Hematopoietic multipotent progenitor cell treated with erythropoietin and hydrocortisone succinate and interleukin-3 and kit ligand, for 15 days (in vitro differentiated cells): ENCODE measurements around the gene TFAP2E.

Source experiments
- DNase-seq: peaks from one replicate; pipeline ENCODE4 v3.0.0-alpha.2; 2015; ENCODE audit warnings: low spot score

The TFAP2E gene

GRCh38 chr1:35595684-35596083 lies 22.6 kb downstream of the TFAP2E start:
- DNase-seq: no peak

GRCh38 chr1:35597870-35598269 lies 24.8 kb downstream of the TFAP2E start:
- no peak for DNase-seq

DNA sequence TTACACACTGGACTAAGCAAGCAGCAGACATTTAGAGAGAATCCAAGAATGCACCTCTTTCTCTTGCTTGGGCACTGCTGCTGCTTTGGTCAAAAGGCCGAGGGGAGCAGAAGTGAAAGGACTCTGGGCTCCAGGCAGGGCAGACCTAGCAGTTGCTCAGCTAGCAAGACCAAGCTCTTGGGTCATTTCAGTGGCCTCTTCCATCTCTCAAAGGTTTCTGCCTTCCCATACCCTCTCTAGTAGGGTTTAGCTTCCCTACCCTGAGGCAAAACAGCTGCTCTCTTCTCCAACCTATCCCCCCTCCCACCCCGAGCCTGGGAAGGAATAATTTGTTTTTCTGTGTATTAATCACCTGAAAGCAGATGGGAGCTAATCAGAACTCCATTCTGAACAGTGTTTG lies 25.8 kb downstream of the TFAP2E start:
- DNase-seq: no peak

DNA sequence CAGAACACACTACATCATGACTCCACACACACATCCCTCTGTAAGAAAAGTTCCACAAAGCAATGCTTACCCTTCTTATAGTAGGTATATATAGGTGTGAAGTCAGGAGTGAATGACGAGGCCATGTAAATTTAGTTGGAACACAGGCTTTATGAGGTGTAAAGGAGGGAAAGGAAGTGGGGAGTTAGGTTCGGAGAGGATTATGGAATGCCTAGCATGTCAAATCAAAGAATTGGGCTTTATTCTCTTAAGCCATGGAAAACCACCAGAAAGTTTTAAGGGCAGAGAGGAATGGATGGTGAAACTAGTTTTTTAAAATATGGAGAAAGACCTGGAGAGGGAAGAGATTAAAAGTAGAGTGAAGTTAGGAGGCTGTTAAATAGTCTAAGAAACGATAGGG lies 26.3 kb downstream of the TFAP2E start:
- DNase-seq: no peak

GRCh38 chr1:35600593-35600992 lies 27.5 kb downstream of the TFAP2E start:
- DNase-seq: no peak

- no peak for DNase-seq
Measured at GRCh38 chr1:35603468-35603867, 30.4 kb downstream of the TFAP2E start.

DNA sequence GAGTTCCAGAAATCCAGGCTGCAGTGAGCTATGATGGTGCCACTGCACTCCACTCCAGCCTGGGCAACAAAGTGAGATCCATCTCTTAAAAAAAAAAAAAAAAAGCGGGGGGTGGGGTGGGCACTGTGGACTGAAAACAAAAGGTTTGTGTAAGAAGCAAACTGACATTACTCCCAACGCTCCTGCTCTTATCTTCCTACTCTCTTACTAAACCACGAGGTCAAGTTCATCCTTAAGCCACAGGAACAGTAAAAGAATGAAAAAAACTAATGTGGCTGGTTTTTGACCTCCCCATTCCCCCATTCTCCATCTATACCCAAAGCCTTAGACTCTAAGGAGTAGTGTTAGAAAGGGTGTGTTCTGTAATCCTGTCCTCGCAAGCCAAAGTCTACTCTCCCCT lies 30.8 kb downstream of the TFAP2E start:
- DNase-seq: no peak

- no peak for DNase-seq
Measured at GRCh38 chr1:35605071-35605866, 32.2 kb downstream of the TFAP2E start.

DNA sequence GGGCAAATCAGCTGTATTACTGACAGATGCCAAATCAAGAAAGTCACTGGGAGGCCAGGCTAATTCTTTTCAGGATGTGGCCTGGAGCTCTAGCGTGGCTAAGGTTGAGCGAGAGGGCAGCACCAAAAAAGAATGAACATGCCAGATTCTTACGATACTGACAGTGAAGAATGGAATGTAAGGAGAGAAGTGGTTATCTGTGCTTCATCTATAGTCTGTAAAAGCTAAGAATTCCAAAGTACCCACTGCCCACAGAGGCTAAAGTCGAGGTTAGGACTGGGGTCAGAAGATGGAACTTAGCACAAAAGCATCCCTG lies 32.7 kb downstream of the TFAP2E start:
- no peak for DNase-seq

GRCh38 chr1:35611655-35612054 lies 38.5 kb downstream of the TFAP2E start:
- DNase-seq: no peak

DNA sequence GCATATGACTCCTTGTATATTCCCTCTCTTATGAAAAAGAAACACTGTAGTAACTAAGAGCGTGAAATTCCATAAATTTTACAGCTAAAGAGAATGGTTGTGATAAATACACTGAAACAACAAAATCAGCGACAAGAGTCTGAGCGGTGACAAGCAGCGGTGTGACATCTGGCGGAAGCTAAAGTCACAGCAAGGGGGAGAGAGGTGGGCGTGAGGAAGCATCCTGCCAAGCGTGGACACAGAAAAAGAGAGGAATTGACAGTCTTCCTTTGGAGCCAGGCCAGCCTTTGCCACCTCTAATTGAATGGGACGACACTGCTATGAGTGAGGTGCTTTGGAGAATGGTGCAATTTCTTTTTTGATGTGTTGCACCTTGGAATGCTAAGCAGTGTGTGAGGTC lies 42.3 kb downstream of the TFAP2E start:
- DNase-seq: no peak

DNA sequence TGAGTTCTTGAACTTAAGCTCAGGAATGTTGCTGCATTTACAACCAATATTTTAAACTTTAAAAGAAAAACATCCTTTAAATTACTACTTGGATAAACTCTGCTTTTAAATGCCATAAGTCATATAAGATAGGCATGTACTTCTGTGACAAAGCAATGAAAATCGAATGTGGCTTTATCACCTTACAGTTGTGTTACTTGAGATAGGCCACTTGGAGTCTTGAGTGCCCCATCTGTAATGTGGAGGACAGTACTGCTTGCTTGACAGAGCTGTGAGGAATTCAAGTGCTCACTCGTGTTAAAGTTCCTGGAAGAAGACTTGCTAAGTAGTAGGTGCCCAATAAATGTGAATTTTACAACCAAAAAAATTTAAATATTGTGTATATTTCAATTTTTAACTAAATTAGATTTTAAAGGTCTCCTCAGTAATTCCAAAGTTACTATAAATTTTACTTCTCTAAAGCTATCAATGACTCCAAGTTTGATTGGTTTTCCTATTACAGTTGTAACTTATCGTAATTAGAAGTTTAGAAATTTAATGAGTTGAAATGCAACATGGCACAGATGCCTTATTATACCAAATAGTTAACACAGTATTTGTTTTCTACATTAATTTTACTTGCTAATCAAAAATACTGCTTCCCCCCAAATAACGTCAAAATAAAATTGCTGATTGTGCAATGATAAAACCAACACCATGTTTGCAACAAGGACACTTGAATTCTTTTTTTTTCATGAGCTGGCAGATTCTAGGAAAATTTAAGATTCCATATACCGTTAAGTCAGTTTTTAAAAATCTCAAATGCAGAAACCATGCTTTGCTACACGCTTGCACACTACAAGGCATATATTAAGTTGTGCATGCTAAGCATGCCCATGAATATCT lies 46.4 kb downstream of the TFAP2E start:
- DNase-seq: peak; percentile 51

GRCh38 chr1:35622510-35623178 lies 49.5 kb downstream of the TFAP2E start:
- DNase-seq: no peak

DNA sequence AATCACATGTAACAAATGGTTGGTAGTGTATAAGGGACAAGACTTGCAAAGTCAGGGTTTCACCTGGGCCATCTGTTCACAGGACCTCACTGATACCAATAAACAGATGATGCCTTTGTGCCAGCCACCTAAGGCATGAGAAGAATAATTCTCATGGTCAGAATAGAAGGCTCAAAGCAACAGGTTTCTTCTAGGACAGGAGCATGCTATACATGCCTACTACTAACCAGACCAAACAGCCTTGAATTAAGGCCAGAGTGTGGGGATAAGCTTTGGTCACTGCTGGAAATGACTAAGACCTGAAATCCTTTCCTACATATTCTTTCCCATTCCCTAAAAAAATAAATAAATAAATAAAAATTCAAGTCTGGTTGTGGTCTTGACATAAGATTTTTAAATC lies 50.7 kb downstream of the TFAP2E start:
- DNase-seq: no peak

DNA sequence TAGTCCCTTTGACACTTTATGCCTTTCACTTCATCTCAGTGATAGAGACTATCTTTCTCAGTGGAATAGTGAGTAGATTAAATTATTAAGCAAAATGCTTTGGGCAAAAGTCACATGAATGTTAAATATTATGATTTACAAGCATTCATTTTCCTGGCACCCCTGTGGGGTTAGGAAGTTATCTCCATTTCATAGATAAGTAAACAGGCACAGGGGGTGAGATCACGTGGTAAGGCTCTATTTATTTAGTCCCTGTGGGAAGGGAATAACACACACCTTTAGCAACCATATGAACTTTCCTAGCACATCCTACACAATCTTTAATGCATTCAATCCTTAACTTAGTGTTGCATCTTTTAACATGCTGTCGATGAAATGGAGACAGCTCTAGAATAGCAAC lies 55.9 kb downstream of the TFAP2E start:
- DNase-seq: no peak

- DNase-seq: no peak
Measured at GRCh38 chr1:35631396-35631795, 58.3 kb downstream of the TFAP2E start.

GRCh38 chr1:35633547-35633946 lies 60.4 kb downstream of the TFAP2E start:
- no peak for DNase-seq

- peak; percentile 83 for DNase-seq
Measured at GRCh38 chr1:35637401-35637809, 64.3 kb downstream of the TFAP2E start.

GRCh38 chr1:35640380-35641232 lies 67.5 kb downstream of the TFAP2E start:
- DNase-seq: no peak

DNA sequence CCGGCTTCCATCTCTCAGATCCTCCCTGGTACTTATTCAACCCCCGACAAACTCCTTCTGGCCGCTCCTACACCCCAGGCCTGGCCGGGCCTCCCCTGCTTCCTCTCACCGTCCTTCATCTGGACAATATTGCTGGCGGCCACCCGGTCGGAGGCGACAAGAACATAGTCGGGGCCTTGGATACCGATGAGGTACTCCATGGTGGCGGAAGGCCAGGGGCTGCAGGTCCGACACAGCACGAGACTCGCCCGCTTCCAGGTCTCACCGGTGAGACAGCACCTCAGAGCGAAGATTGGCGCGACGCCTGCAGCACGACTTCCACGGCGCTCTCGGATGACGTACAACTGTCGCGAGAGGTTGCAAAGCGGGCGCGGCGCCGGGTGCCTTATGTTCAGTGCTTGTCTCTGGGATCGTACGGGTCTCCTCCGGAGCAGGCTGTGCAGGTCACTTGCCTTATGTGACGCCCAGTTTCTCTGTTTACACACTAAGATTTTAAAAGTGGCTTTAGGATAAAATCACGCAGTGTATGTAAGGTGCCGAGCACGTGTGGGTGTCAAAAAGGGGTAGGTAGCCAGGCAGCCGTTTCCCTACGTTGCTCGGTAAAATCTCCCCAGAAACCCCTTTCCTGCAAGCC lies 68.2 kb downstream of the TFAP2E start, which contains the start of gene PSMB2:
PSMB2 (minus strand) TSS at position 294 of the 634 bp plus-strand sequence; CDS start at position 200, 94 bp downstream.
- peak; percentile 96 for DNase-seq

- no peak for DNase-seq
Measured at GRCh38 chr1:35642471-35642955, 69.4 kb downstream of the TFAP2E start.
